Stimulated activated naive CD4-positive, alpha-beta T cell (primary cell): ENCODE measurements around the gene SIDT1.

Source experiments
- DNase-seq, 6 experiments: peaks; one replicate each; lab custom pipeline; 2025; lab: John Stamatoyannopoulos, UW

Gene SIDT1

DNA sequence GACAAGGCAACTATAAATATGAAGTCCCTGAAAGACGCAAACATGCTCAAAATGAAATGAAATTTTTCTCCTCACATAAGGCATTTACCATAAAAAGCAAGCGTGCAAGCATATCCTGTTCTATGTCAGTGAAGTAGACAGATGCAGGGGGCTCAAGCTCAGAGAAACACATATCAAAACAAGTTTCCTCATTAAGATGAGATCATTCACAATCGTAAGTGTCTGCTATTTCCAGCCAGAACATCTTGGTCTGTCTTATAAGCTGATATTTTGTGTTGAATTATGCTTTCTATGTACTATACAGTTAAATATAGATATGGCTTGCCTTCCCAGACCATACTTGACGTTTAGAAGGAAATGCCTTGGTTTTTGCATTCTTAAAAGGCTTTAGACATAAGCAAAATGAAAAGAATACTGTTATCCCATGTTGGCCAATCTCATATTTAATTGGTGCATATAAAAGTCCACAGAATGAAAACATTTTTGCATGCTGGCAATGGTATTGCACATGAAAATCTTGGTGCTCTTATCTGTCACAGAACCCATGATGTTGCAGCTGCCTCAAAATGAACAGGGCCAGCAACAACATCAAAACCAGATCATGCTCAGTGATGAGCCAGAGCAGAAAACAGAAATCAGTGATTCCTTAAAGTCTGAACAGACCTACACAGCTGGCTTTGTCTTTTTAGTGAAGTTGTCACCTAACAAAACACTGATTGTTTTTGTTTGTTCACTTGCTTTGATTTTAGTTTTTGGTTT, 65.4 kb downstream of the SIDT1 start:
- DNase-seq, result no peak

DNA sequence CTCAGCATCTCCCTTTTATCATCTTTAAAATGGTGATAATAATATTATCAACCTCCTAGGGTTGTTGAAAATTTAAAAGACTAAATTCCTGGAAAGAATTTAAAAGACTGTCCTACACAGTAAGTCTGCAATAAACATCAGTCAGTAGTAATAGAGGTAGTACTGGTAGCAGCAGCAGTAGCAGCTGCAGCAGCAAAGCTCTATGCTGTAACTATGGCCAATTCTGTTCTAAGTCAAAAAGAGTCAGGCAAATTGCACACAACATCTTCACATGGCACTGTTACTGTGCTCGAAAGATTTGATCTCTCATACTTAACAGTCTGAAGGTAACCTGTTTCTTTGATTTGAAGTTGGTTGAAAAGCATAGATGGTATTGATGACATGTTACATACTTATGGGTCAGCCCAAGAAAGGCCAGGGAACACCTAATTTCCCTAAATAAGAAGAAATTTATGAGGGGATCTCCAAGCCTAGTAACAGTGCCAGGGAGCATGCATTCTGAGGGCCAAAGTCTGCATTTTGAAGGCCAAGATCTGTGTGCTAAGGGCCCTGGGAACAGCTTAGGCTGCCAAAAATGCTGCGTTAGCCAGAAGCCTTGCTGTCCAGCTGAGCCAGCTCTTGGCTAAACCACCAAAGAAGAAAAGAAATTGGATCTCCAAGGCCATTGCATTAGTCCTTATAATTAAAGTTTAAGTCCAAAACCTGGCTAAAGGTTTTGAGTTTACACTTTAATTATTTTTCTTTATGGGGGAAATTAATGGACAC, 68.2 kb downstream of the SIDT1 start:
- no peak for DNase-seq

GRCh38 chr3:113601240-113601639, 68.9 kb downstream of the SIDT1 start:
- no peak for DNase-seq

DNA sequence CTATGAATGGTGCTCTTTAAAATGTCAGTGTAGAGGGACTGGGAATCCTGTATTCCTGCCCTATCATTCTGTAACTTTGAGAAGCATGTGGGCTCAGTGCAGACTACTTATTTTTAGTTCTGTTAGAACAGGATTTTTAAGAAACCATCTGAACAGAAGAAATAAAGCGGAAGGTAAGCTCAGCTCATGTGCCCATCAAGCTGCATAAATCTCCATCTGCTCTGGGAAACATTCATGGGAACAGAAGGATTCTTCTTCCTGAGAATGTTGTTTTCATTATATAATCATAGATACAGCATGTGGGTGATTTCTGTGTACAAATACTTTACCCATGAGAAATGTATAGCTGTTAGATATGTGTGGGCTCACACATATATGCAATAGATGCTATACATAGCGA, 69.9 kb downstream of the SIDT1 start:
- DNase-seq, result no peak

DNA sequence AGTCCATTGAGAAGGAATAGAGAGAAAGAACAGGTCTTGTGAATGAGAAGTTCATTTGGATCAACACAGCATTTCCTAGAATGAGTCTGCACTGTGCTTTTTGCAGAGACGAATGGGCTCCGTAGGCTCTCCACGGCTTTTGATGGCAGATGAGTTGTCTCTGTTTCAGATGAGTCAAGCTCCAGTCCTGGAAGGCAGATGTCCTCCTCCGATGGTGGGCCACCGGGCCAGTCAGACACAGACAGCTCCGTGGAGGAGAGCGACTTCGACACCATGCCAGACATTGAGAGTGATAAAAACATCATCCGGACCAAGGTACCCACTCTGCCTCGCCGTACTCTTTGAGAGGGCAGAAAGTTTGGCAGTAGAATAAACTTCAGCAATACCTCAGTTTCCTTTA, 70.5 kb downstream of the SIDT1 start:
- no peak for DNase-seq

DNA sequence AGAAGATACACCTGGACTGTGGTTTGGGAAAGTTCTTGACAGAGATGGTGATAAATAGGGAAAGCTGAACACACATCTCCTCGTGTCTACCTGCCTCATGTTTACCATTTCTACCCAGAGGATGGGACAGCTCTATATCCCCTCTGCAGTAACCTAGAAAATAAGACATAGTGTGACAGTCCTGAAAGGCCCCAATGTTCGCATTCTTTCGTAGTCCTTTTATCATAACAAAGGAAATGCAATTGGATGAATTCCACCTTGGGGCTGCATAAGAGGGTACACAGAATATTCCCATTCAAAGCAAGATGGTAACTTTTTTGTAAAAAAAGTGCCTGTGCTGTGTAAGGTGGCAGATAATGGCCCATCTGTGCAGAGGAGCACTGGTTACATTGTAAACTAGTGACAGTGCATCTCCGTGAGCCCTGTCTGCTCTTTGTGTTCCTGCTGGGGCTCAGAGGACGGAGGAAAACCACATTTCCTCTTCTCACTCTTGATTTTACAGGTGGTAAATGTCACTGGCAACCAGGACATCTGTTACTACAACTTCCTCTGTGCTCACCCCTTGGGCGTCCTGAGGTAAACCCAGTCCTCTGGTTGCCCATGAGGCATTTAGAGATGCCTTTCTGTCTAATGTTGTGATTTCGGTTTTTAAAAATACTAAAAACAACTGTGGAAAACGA, 74.3 kb downstream of the SIDT1 start:
- peak in 4 of 6 experiments; percentile 2 to 54 (median 46) for DNase-seq

GRCh38 chr3:113607219-113607596, 74.9 kb downstream of the SIDT1 start:
- no peak for DNase-seq

DNA sequence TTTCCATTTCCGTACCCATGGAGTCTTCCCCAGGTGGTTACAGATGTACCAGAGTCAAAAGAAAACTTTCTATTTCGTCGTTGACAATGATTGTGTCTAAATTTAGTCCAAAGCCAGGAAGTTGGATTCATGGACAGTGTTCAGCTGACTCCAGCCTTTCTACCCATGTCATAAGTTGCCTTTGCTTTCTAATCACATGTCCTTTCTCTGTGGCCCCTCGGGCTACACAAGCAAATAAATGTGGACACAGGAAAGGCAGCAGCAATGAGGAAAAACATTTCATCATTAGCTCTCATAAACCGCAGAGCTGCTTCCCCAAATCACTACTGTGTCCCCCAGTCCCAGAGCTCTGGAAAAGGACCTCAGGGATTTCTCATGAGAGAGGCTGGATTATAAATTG, 82.0 kb downstream of the SIDT1 start:
- DNase-seq, result no peak

GRCh38 chr3:113615976-113616375, 83.6 kb downstream of the SIDT1 start:
- DNase-seq, result no peak

DNA sequence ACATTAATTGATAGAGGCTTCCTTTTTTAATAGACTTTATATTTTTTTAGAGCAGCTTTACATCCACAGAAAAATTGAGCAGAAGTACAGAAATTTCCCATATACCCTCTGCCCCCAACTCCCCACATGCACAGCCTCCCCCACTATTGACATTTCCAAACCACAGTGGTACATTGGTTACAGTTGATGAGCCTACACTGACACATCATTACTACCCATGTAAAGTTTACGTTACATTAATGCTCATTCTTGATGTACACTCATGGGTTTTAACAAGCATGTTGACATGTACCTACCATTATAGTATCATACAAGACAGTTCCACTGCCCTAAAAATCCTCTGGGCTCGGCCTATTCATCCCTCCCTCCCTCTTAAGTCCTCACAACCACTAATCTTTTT, 85.4 kb downstream of the SIDT1 start:
- no peak for DNase-seq

- no peak for DNase-seq
Observed at GRCh38 chr3:113620091-113620490, 87.7 kb downstream of the SIDT1 start.

DNA sequence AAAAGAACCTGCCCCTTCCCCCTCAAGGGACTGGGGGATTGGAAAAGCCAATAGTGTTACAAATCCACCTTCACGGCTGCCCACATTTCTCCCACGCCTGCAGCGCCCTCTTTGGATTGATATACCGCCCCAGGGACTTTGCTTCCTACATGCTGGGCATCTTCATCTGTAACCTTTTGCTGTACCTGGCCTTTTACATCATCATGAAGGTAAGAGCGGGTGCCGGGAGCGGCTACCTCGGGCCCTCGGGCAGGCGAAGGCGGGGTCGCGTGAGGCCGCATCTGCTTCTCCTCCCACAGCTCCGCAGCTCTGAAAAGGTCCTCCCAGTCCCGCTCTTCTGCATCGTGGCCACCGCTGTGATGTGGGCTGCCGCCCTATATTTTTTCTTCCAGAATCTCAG, 91.0 kb downstream of the SIDT1 start:
- DNase-seq, result no peak

GRCh38 chr3:113623811-113624210, 91.5 kb downstream of the SIDT1 start:
- no peak for DNase-seq

DNA sequence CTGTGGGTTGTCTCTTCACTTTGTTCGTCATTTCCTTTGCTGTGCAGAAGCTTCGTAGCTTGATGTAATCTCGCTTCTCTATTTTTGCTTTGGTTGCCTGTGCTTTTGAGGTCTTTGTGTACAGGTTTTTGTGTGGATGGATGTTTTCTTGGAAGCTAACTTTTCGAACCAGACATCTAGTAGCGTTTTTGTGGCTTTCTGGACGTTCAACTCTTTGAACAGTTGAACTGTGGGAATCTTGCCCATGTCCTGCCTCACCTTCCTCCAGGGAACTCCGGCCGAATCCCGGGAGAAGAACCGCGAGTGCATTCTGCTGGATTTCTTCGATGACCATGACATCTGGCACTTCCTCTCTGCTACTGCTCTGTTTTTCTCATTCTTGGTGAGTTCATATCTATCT, 93.5 kb downstream of the SIDT1 start:
- DNase-seq, result no peak

GRCh38 chr3:113626503-113627371, 94.4 kb downstream of the SIDT1 start:
- DNase-seq, result no peak

GRCh38 chr3:113628316-113628715, 96.0 kb downstream of the SIDT1 start:
- DNase-seq, result no peak

GRCh38 chr3:113628788-113629187, 96.4 kb downstream of the SIDT1 start:
- DNase-seq, result no peak

- no peak for DNase-seq
Observed at GRCh38 chr3:113629584-113630421, 97.4 kb downstream of the SIDT1 start.

- DNase-seq, result no peak
Observed at GRCh38 chr3:113630956-113631542, 98.7 kb downstream of the SIDT1 start.

GRCh38 chr3:113631573-113631972, 99.2 kb downstream of the SIDT1 start:
- DNase-seq, result no peak
